ENCODE data around the gene ST8SIA5. TPM values are rescaled to one million over a fixed set of nuclear protein-coding genes. Genes with fewer than 3 reads are reported as not detected.

ST8SIA5 gene
- total RNA-seq, 1 donor from 2014 or later = 0.56 TPM

- H3K9me3 Mint-ChIP-seq (ENCODE audit: unreplicated experiment) = peaks cover 3% of the 10 kb centered on the region
- H3K4me3 Mint-ChIP-seq (ENCODE audit: unreplicated experiment) = no peak overlapping the region
- no peaks in the 10 kb centered on the region for H3K4me1 Mint-ChIP-seq (ENCODE audit: low read depth, unreplicated experiment)
- DNase-seq = no peak
- H3K27me3 Mint-ChIP-seq (ENCODE audit: unreplicated experiment) = peaks cover 4% of the 10 kb centered on the region
- TF ChIP-seq CTCF (IDR thresholded peaks at IDR 0.05; ENCODE audit: partially characterized antibody, unreplicated experiment) = no peak
- H3K27ac Mint-ChIP-seq (ENCODE audit: unreplicated experiment) = no peak overlapping the region
- peaks cover 11% of the 10 kb centered on the region for H3K36me3 Mint-ChIP-seq (ENCODE audit: unreplicated experiment)
These were observed 21.9 kb downstream of the ST8SIA5 start for GRCh38 chr18:46734981-46735380.

- no peak for DNase-seq
- Mint-ChIP-seq H3K36me3 (ENCODE audit: unreplicated experiment) (peaks cover 20% of the 10 kb centered on the region), H3K4me3 (ENCODE audit: unreplicated experiment) (no peak overlapping the region), H3K9me3 (ENCODE audit: unreplicated experiment) (peaks cover 3% of the 10 kb centered on the region), H3K4me1 (ENCODE audit: low read depth, unreplicated experiment) (no peaks in the 10 kb centered on the region), H3K27me3 (ENCODE audit: unreplicated experiment) (peaks cover 4% of the 10 kb centered on the region), H3K27ac (ENCODE audit: unreplicated experiment) (no peak overlapping the region)
- no peak for TF ChIP-seq CTCF (IDR thresholded peaks at IDR 0.05; ENCODE audit: partially characterized antibody, unreplicated experiment)
These were observed 23.0 kb downstream of the ST8SIA5 start for GRCh38 chr18:46733872-46734271.

- H3K27me3 Mint-ChIP-seq (ENCODE audit: unreplicated experiment) = peaks cover 4% of the 10 kb centered on the region
- peaks cover 1% of the 10 kb centered on the region for H3K9me3 Mint-ChIP-seq (ENCODE audit: unreplicated experiment)
- no peak for TF ChIP-seq CTCF (IDR thresholded peaks at IDR 0.05; ENCODE audit: partially characterized antibody, unreplicated experiment)
- H3K4me1 Mint-ChIP-seq (ENCODE audit: low read depth, unreplicated experiment) = no peaks in the 10 kb centered on the region
- H3K36me3 Mint-ChIP-seq (ENCODE audit: unreplicated experiment) = peaks cover 20% of the 10 kb centered on the region
- no peak overlapping the region for H3K4me3 Mint-ChIP-seq (ENCODE audit: unreplicated experiment)
- DNase-seq = no peak
- H3K27ac Mint-ChIP-seq (ENCODE audit: unreplicated experiment) = no peak overlapping the region
These were observed 24.1 kb downstream of the ST8SIA5 start for GRCh38 chr18:46732801-46733200.

- no peak overlapping the region for H3K4me3 Mint-ChIP-seq (ENCODE audit: unreplicated experiment)
These were observed 24.7 kb downstream of the ST8SIA5 start for GRCh38 chr18:46732201-46732600.

GRCh38 chr18:46731316-46731715, 25.5 kb downstream of the ST8SIA5 start:
- TF ChIP-seq CTCF (IDR thresholded peaks at IDR 0.05; ENCODE audit: partially characterized antibody, unreplicated experiment) = no peak
- Mint-ChIP-seq H3K36me3 (ENCODE audit: unreplicated experiment) (peaks cover 20% of the 10 kb centered on the region), H3K4me3 (ENCODE audit: unreplicated experiment) (no peak overlapping the region), H3K4me1 (ENCODE audit: low read depth, unreplicated experiment) (no peaks in the 10 kb centered on the region), H3K9me3 (ENCODE audit: unreplicated experiment) (peaks cover 1% of the 10 kb centered on the region), H3K27ac (ENCODE audit: unreplicated experiment) (no peak overlapping the region), H3K27me3 (ENCODE audit: unreplicated experiment) (peaks cover 3% of the 10 kb centered on the region)
- no peak for DNase-seq

More at GRCh38 chr18:46732201-46732600, 24.7 kb downstream of the ST8SIA5 start:
- Mint-ChIP-seq H3K36me3 (ENCODE audit: unreplicated experiment) (peaks cover 20% of the 10 kb centered on the region), H3K9me3 (ENCODE audit: unreplicated experiment) (peaks cover 1% of the 10 kb centered on the region), H3K27me3 (ENCODE audit: unreplicated experiment) (peaks cover 3% of the 10 kb centered on the region), H3K4me1 (ENCODE audit: low read depth, unreplicated experiment) (no peaks in the 10 kb centered on the region), H3K27ac (ENCODE audit: unreplicated experiment) (no peak overlapping the region)
- DNase-seq = no peak
- TF ChIP-seq CTCF (IDR thresholded peaks at IDR 0.05; ENCODE audit: partially characterized antibody, unreplicated experiment) = no peak

All from glutamatergic neuron (in vitro differentiated cells).